ENCODE measurements around the gene MRPS33. TPM values are rescaled to one million over a fixed set of nuclear protein-coding genes. Genes with fewer than 3 reads are reported as not detected.

The MRPS33 gene
- total RNA-seq, 2 donors from 2014 or later: 30.0 to 43.0 TPM

DNA sequence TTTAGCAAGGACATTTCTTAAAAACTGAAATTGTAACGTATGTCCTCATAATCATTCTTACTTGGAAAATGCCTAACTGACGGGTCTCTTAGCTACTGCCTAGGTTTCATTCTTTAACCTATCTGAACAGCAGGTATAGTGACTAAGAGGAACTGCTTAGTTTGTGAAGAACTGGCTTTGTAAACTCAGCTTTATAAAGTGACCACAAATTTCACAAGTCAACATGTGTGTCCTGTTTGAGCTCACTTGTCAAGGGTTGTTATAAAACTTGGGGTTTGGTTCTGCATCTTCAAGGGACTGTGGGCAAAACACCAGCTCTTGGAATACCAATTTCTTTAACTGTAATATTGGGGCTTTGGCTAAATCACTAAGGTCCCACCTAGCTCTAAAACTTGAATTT lies 32.2 kb downstream of the MRPS33 start:
- H3K4me1 ChIP-seq (replicated peaks): peaks cover 3% of the 10 kb centered on the region
- 38% methylated on average over 2 of the region's 2 CpGs for WGBS
- TF ChIP-seq POLR2AphosphoS5 (IDR thresholded peaks at IDR 0.05) (no peak), POLR2A (IDR thresholded peaks at IDR 0.05) (no peak)
- TF ChIP-seq, protein P1, sequence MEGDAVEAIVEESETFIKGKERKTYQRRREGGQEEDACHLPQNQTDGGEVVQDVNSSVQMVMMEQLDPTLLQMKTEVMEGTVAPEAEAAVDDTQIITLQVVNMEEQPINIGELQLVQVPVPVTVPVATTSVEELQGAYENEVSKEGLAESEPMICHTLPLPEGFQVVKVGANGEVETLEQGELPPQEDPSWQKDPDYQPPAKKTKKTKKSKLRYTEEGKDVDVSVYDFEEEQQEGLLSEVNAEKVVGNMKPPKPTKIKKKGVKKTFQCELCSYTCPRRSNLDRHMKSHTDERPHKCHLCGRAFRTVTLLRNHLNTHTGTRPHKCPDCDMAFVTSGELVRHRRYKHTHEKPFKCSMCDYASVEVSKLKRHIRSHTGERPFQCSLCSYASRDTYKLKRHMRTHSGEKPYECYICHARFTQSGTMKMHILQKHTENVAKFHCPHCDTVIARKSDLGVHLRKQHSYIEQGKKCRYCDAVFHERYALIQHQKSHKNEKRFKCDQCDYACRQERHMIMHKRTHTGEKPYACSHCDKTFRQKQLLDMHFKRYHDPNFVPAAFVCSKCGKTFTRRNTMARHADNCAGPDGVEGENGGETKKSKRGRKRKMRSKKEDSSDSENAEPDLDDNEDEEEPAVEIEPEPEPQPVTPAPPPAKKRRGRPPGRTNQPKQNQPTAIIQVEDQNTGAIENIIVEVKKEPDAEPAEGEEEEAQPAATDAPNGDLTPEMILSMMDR (IDR thresholded peaks at IDR 0.05): no peak
- no peak overlapping the region for H3K27ac ChIP-seq
- no peak for DNase-seq (ENCODE audit: low spot score)
- H3K36me3 ChIP-seq: no peaks in the 10 kb centered on the region
- no peaks in the 10 kb centered on the region for H3K27me3 ChIP-seq (replicated peaks; ENCODE audit: insufficient read depth)
- intact Hi-C loops (cut with DNase I): no loop called here
- H3K9me3 ChIP-seq: no peaks in the 10 kb centered on the region
- H3K4me3 ChIP-seq: no peak overlapping the region

DNA sequence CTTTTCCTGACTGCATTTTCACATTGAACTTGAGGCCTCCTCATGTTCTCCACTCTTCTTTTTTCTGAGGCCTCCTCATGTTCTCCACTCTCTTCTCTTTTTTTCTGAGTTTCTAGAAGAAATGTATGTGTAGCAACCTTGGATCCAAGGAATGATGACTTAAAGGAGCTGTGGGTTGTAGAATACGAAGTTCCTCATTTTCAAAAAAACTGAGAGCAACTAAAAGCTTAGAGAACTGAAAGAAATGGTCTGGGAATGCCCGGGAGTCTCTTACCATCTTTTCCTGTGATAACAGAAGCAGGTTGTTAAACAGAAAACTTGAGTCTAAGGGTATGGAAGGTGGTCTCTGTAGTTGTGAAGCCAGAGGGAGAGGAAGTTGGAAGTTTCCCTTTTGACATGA lies 32.8 kb downstream of the MRPS33 start:
- TF ChIP-seq, protein P1 (IDR thresholded peaks at IDR 0.05): no peak
- TF ChIP-seq POLR2A (IDR thresholded peaks at IDR 0.05) (no peak), POLR2AphosphoS5 (IDR thresholded peaks at IDR 0.05) (no peak)
- Histone ChIP-seq H3K9me3 (no peaks in the 10 kb centered on the region), H3K4me1 (replicated peaks) (peaks cover 3% of the 10 kb centered on the region), H3K27me3 (replicated peaks; ENCODE audit: insufficient read depth) (no peaks in the 10 kb centered on the region), H3K36me3 (no peaks in the 10 kb centered on the region), H3K4me3 (no peak overlapping the region), H3K27ac (no peak overlapping the region)
- intact Hi-C loops (cut with DNase I): no loop called here
- DNase-seq (ENCODE audit: low spot score): no peak
- 56% methylated on average over 2 of the region's 2 CpGs for WGBS

DNA sequence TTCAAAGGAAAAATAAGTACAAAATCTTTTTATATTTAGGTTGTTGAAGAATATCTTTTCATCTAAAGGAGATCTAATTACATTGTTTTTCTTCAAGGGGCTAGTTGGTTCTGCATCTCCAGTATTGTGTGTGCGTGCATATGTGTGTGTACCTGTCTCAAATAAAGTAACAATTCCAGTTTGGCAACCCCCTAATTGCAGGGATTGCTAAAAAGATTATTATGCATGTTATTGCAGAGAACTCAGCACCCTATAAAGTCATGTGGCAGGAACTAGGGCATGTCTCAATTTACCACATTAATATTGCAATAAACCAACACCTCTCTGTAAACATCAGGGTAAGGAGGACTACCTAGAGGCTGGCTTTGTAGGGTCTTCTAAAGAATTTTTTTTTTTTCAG lies 37.0 kb downstream of the MRPS33 start:
- H3K9me3 ChIP-seq: no peaks in the 10 kb centered on the region
- DNase-seq (ENCODE audit: low spot score): no peak
- no peak overlapping the region for H3K4me3 ChIP-seq
- intact Hi-C loops (cut with DNase I): no loop called here
- WGBS: 38% methylated on average over 1 of the region's 1 CpG
- H3K27me3 ChIP-seq (replicated peaks; ENCODE audit: insufficient read depth): no peaks in the 10 kb centered on the region
- no peaks in the 10 kb centered on the region for H3K36me3 ChIP-seq
- H3K27ac ChIP-seq: no peak overlapping the region
- TF ChIP-seq POLR2A (IDR thresholded peaks at IDR 0.05): no peak
- TF ChIP-seq, protein P1 (IDR thresholded peaks at IDR 0.05): no peak
- TF ChIP-seq POLR2AphosphoS5 (IDR thresholded peaks at IDR 0.05): no peak
- no peaks in the 10 kb centered on the region for H3K4me1 ChIP-seq (replicated peaks)

DNA sequence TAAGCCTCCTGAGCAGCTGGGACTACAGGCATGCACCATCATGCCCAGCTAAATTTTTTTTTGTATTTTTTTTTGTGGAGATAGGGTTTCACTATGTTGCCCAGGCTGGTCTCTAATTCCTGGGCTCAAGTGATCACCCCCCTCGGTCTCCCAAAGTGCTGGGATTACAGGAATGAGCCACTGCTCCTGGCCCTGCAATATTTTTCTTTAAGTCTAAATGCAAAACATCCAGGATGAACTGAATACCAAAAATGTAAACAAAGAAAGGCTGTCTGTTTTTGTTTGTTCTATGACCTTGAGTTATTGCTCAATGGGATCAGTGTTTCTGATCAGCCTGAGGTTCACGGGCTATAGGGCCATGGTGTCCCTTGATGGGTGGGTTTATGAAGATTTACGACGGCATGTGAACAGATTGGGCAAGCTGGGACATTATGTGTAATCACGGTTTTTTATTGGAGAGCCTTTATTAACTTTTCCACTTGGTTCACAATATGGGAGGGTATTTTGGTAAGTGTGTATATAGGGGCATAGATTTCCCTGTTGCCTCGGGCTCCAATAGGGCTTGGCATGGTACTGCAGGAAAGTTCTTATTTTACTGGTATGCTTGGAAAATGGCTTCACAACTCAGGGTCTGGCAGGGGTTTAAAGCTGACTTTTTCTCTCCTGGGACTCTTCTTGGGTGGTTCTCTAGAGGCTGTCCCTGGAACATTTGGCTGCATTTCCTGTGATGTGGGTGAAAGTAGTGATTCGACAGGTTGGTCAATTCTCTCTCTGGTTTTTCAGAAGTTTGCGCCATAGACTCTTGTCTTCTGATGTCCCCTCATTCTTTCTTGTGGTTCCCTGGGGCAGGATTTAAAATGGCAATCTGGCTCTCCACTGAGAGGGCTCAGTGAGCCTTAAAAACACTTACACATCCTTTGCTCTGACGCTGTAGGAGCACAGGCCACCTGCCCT lies 41.6 kb downstream of the MRPS33 start:
- intact Hi-C loops (cut with DNase I): no loop called here
- TF ChIP-seq POLR2A (IDR thresholded peaks at IDR 0.05) (no peak), POLR2AphosphoS5 (IDR thresholded peaks at IDR 0.05) (peak; percentile 37)
- no peaks in the 10 kb centered on the region for H3K9me3 ChIP-seq
- no peak overlapping the region for H3K27ac ChIP-seq
- no peaks in the 10 kb centered on the region for H3K4me1 ChIP-seq (replicated peaks)
- no peaks in the 10 kb centered on the region for H3K27me3 ChIP-seq (replicated peaks; ENCODE audit: insufficient read depth)
- peak; percentile 47 for DNase-seq (ENCODE audit: low spot score)
- H3K4me3 ChIP-seq: no peak overlapping the region
- H3K36me3 ChIP-seq: no peaks in the 10 kb centered on the region
- WGBS: 45% methylated on average over 9 of the region's 9 CpGs

DNA sequence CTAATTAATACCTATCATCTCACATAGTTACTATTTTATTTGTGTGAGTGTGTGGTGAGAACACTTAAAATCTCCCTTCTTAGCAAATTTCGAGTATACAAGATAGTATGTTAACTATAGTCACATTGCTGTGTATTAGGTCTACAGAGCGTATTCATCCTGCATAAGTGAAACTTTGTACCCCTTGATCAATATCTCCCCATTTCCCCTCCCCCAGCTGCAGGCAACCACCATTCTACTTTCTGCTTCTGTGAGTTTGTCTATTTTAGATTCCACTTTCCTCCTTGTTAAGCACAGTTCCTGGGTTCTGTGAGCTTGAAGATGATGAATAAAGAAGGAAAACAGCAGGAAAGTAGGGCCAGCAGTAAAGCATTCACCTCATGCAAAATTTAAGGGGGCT lies 42.4 kb downstream of the MRPS33 start:
- Histone ChIP-seq H3K4me1 (replicated peaks) (no peaks in the 10 kb centered on the region), H3K4me3 (no peak overlapping the region), H3K27ac (no peak overlapping the region), H3K9me3 (no peaks in the 10 kb centered on the region), H3K36me3 (no peaks in the 10 kb centered on the region), H3K27me3 (replicated peaks; ENCODE audit: insufficient read depth) (no peaks in the 10 kb centered on the region)
- TF ChIP-seq, protein P1 (IDR thresholded peaks at IDR 0.05): no peak
- TF ChIP-seq POLR2AphosphoS5 (IDR thresholded peaks at IDR 0.05) (no peak), POLR2A (IDR thresholded peaks at IDR 0.05) (no peak)
- intact Hi-C loops (cut with DNase I): no loop called here
- DNase-seq (ENCODE audit: low spot score): no peak
- 86% methylated on average over 2 of the region's 2 CpGs for WGBS
